HG02943 (cell line): ENCODE measurements around the gene ZC3H12D.
A peak's percentile ranks its signal among the peaks of the same experiment; 100 is the strongest.
"Not testable (repeated sequence)": the region's sequence is repeated elsewhere in the genome, so short reads cannot be mapped to it uniquely, and the experiment has no call there.

Experiments
- ATAC-seq: cut with Tn5 transposase; IDR thresholded peaks from one replicate; pipeline ENCODE4 v1.9.1; 2021; ENCODE audit warnings: mild to moderate bottlenecking, low read depth, moderate library complexity; ENCODE audit not compliant: unreplicated experiment

Gene ZC3H12D

DNA sequence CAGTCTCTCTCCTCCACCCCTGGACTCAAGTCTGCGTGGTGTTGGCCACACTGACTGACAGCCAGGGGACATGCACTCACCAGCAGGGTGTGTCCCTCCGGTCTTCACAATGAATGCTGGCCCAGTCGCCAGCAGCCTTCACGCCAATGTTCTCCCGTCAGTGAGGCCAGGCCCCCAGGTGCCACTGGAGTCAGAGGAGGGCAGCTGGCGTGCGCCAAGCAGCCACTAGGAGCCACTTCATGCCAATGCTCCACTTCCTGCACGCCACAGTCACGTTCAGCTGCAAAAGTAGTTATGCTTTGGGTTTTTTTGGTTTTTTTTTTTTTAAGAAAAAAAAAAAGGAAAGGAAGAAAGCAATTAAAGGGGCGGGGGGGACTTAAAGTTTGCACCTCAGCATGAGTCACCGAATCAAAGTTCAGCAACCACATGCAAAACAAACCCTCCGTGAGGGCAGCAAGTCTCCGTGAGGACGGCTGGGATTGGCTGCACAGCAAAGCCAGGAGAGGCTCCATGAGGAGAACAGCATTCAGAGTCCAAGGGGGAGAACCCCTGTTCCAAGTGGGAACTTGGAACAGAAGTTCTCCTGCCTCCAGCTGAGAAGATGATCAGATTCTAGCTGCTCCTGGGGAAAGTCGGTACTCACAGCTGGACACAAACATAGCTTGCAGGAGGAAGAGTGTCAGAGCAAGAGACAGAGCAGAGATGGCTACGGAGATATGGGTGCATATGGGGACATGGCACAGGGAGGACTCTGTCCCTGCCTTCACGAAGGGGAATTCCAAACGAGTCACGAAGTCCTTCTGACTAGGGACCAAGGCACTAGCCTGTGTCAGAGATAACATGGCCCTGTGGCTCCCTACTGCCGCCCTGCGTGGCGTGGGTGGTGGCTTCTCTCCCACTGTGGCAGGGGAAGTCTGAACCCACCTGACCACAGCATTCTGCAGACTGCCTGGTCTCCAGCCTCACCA, at the start of gene ZC3H12D:
Gene ZC3H12D, minus strand, starts transcription at position 282 of the 968 bp plus-strand sequence. CDS start 10,471 bp downstream, outside the sequence.
- ATAC-seq: peak; percentile 52

DNA sequence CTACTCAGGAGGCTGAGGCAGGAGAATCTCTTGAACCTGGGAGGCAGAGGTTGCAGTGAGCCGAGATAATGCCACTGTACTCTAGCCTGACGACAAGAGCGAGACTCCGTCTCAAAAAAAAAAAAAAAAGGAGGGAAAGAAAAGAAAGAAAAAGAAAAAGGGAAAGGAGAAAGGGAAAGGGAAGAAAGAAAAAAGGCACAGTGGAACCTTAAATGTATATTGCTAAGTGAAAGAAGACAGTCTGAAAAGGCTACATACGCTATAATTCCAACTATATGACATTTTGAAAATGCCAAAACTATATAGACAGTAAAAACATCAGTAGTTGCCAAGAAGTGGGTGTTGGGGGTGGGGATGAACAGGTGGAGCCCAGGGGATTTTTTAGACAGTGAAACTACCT, 44.8 kb upstream of the ZC3H12D start:
- ATAC-seq: no peak

DNA sequence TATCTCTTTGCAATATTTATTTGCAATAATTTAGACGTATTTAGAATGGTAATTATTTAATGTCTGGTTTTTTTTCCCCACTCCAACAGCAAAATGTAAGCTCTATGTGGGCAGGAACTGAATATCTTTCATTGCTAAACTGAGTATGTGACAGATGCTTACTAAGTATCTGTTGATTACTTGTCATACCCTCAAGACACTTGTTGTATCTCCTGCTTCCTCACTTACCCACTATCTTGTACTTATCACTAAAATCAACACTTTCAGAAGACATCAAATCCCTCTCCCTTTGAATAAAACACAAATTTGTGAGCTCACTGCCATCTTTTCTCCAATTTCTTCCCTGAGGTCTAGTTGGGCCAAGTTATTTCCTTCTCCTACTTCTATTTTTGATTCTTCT, 30.7 kb upstream of the ZC3H12D start:
- no peak for ATAC-seq

DNA sequence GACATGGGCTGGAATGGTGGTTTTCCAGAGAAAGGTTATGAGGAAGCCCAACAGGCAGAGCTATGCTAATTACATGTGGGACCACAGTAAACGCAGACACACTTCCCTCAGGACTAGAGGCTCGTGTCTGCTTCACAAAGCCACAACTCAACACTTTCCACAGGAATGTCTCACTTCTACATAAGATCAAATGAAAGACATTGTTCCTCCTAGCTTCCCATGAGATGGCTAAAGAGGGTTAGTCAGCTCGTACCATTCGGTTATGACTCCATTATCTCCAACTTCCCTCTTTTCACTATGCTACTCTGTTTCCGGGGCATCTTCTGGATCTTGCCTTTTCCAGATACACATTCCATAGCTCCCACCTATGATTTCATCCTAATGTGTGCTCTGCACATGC, 29.1 kb upstream of the ZC3H12D start:
- no peak for ATAC-seq

DNA sequence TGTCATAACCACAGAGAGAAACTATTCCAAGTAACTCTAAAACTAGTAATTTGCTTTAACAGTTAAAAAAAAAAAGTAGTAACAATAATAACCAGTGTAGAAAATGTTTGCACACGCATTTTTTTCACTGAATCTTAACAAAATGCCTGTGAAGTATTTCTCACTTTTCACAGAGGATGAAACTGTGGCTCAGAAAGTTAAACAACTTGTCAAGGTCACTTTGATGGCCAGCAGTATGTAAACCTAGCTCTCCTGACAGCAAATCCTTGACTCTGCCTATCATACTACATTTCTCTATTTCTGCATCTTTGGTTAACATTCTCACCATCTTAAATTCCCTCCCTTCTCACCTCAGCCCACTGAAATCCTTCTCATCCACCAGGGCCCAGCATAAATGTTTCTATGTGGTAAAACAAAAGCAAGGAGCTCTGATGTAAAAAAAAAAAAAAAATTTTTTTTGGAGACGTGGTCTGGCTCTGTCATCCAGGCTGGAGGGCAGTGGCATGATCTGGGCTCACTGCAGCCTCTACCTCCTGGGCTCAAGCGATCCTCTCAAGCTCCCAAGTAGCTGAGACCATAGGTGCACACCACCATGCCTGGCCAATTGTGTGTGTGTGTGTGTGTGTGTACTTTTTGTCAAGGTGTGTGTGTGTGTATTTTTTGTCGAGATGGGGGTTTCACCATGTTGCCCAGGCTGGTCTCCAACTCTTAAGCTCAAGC, 26.1 kb upstream of the ZC3H12D start:
- ATAC-seq: no peak

DNA sequence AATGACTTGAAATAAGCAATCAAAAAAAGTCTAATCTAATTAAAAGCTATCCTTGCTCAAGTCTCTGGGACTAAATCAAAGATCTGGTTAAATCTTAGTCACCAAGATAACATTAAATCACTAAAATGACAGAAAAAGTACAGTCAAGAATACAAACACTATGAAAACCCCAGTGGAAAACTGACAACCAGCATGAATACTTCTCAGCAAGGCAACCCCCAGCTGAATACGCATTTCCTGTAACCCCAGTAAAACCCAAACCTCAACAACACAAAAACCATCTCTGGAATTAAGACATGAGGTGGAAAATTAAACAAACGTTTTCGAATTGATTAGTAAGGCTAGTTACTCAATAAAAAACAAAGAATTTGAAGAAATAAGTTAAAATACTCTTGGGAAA, 23.7 kb upstream of the ZC3H12D start:
- no peak for ATAC-seq

DNA sequence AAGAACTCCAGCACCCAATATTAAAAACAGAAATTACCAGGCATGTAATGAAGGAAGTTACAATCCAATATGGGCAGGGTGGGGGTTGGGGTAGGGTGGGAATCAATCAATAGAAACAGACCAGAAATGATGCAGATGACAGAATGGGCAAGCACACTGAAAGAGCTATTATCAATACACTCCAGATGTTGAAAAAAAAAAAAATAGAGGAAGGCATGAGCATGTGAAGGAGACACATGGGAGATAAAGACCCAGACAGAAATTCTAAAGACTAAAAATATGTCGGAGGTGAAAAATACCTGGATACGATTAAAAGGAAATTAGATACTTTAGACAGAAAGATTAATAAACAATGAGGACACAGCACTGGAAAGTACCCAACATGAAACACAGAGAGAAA, 19.1 kb upstream of the ZC3H12D start:
- ATAC-seq: no peak

DNA sequence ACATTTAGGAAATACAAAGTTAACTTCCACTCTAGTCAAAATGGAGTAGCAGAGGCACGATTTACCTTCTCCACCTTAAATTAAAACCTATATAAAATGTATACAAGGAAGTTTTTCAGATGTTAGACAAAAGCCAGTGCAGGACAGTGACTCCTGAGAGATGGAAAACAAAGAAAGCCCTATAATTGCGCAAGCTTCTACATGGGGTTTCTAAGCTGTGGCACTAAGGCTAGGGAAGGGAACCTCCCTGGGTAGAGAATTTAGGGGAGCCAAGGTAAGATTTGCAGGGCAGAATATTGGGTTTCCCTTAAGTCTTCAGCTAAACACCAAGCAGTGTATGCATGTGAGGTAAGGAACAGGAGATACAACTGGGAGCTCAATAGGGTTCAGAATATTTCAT, 18.5 kb upstream of the ZC3H12D start:
- no peak for ATAC-seq

DNA sequence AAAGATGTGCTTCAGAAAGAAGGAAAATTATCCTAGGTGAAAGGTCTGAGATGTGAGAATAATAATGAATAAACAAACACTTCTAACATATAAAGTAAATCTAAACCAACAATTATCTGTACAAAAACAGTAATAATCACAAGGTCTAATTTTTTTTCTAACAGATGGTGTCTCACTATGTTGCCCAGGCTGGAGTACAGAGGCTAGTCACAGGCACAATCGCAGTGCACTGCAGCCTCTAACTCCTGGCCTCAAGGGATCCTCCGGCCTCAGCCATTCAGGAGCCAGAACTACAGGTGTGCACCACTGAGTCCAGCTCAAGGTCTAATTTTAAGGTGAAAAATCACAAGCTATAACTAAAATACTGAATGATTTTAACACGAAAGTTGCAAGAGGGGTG, 17.0 kb upstream of the ZC3H12D start:
- ATAC-seq: no peak

DNA sequence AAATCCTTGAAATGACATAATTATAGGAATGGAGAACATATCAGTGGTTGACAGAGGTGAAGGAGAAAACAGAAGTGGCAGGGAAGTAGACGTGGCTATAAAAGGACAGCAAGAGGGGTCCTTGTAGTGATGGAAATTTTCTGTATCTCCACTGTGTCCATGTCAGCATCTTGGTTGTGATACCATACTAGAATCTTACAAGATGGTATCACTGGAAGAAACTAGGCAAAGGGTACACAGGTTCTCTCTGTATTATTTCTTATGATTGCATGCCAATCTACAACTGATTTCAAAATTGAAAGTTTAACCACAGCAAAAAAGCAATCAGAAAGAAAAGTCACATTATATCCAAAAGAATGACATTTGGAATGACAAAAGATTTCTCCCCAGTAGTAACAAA, 16.4 kb upstream of the ZC3H12D start:
- no peak for ATAC-seq

DNA sequence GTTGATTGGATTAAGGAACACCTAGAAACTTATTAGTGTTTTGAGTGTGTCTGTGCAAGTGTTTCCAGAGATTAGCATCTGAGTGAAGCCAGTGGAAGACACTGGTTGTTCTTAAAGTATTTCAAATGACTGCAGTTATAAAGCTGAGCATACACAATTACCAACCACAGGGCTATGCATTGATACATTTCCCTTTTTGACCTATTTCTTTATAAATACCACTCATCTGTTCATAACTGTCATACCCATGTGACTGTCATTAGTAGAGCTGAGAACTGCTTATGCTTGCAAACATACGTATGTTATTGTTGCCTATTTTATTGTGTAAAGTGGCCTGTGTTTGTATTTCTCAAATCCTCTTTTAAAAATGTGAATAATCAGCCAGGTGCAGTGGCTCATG, 15.3 kb upstream of the ZC3H12D start:
- no peak for ATAC-seq

DNA sequence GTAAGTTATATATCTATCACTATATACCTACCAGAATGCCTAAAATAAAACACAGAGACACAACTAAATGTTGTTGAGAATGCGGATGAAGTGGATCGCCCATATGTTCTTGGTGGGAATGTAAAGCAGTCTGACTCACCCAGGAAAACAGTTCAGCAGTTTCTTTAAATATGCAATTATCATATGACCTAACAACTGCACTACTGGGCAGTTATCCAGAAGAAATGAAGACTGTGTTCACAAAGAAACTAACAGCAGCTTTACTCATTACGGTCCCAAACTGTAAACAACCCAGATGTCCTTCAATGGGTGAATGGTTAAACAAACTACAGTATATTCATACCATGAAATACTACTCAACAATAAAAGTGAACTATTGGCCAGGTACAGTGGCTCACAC, 14.3 kb upstream of the ZC3H12D start:
- ATAC-seq: no peak

DNA sequence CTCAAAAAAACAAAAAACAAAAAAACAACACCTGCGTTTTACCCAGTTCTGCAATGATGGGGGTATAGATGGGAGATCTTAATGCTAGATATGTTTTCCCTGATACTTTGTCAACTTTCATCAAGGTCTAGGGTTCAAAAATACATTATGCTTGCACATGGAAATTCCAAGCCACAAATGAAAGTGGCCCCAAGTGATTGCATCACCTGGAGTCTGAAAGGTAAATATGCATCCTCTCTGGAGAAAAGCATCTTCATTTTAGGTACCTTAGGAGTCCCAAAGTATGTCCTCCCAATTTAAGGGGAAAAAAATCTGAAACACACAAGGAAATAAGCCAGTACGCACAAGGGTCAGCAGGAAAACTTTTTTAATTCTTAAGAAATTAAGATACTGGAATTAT, 12.6 kb upstream of the ZC3H12D start:
- no peak for ATAC-seq

DNA sequence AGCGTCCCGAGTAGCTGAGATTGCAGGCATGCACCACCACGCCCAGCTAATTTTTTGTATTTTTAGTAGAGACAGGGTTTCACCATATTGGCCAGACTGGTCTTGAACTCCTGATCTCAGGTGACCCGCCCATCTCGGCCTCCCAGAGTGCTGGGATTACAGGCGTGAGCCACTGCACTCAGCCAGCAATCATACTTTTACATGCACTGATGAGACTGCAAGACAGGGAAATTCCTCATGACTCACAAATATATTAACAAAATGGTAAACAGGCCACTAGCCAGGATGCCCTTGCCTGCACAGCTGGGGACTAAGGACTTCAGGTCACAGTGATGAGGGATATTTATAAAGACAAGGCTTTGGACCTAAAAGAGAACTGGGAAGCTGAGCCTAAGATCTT, 11.8 kb upstream of the ZC3H12D start:
- not testable (repeated sequence) for ATAC-seq

DNA sequence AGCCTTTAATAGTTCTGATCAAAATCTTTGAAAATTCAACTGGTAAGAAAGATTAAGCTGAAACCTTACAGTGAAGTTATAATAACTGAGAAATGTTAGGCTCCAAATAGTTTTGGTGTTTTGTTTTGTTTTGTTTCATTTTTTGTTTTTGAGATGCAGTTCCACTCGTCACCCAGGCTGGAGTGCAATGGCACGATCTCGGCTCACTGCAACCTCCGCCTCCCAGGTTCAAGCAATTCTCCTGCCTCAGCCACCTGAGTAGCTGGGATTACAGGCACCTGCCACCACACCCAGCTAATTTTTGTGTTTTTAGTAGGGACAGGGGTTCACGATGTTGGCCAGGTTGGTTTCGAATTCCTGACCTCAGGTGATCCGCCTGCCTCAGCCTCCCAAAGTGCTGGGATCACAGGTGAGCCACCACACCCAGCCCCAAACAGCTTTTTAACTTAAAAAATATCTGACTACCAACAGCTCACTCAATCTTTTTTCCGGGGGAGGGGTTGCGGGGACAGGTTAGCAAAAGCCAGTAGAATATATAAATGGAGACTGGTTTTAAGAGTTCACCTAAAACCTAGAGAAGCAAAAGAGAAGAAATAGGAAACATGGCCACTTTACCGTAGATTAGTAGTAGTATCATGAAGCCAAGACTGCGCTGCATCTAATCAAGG, 10.7 kb upstream of the ZC3H12D start:
- not testable (repeated sequence) for ATAC-seq

DNA sequence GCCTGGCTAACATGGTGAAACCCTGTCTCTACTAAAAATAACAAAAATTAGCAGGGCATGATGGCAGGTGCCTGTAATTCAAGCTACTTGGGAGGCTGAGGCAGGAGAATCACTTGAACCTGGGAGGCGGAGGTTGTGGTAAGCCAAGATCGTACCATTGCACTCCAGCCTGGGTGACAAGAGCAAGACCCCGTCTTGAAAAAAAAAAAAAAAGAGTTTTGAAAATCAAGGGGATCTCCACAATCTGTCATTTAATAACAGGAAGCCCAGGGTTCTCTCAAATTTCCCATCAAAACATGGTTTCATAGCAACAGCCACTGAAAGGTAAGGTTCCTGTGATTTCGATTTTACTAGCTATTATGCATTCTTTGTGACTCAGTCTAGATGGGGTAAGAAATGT, 10.0 kb upstream of the ZC3H12D start:
- peak; percentile 64 for ATAC-seq

DNA sequence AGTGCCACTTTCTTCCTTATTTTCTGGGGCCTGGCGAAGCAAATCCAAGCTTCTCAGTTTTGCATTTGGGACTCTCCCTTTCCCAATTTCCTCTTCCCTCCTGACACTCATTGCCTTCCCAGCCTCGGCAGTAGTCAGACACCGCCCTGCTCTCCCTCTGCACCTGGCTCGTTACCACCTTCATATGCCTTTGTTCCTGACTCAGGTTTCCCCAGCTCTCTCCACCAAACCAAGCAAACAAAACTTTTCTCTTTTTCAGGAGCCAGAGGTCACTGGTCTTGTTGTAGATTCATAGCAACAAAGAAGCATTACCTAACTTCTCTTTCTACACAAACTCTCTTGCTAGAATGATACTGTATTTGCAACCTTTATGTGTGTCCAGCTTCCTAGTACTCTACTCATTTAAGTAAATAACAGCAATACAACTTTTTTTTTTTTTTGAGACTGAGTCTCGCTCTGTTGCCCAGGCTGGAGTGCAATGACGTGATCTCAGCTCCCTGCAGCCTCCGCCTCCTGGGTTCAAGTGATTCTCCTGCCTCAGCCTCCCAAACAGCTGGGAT, 9.0 kb upstream of the ZC3H12D start:
- no peak for ATAC-seq

DNA sequence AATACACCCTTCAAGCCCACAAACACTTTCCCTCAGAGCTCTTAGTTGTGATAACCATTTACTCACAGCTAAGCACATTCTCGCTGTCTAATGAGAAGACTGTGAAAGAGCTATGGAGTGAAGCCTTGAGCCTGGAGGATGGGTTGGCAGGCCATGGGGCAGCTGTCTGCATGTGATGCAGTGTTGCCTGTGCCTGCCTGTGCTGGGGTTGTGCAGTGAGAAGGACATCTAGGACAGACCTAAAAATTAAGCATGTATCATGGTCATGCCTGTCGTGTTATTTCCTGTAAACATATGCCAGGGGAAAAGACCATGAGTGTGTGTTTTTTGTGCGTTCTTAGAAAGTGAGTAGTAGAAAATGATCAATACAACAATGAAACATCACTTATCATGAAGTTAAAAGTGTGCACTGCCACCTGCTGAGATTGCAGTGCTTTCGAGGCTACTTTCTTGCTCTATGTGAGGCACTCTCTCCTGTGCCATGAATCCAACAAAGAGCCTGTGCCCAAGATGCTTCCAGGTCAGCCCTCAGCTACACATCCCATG, 8.1 kb upstream of the ZC3H12D start:
- ATAC-seq: no peak

DNA sequence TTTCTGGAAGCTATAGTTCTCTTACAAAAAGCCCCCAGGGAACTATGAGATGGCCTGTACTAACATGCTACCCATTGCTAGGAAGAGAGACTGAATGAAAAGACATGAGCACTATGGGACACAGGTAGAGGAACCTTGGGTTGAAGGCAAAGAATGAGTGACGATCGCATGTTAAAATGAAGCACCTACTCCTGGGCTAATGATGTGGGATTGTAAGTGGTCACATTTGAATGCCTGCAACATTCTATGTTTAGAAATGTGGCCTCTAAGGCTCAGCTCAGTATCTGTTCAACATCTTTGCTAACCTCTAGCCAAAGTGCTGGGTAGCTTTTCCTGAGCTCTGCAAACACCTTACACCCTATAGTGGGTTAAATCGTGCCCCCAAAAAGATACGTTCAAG, 5.2 kb upstream of the ZC3H12D start:
- no peak for ATAC-seq

DNA sequence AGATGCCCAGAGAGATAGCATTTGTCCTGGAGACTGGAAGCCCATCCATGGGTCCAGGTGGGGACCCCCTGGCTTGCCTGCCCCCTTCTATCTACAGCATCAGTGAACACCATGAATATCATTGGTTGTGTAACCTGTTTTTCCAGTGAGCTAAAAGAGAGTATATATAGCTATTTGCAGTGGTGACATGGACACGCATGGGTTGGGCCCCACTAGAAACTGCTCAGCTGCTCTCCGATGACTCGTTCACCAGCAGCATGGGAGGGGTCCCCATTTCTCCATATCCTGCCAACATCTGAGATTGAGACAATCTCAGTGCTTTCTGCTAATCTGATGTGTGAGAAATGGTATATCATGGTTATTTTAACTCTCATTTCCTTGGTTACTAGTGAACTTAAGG, 4.0 kb upstream of the ZC3H12D start:
- ATAC-seq: no peak

DNA sequence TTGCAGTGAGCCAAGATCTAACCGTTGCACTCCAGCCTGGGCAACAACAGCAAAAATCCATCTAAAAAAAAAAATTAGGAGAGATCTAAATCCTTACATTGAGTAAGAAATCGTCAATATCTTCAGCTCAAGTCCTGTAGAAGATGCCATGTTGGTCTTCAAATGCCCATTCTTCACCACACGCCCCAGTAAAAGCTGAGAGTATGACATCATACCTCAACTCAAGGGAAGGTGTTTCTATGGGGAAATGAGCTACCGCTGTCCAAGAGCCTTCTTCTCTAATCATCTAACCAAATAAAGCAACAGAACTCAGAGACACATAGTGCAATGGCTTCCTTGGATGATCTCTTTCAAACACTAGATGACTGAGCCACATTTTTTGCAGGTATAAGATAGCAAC, 2.5 kb upstream of the ZC3H12D start:
- ATAC-seq: no peak
